CD4-positive, alpha-beta T cell treated with Interleukin-6 for 4 hours (primary cell): ENCODE results near the gene TCF19.

Experiments
- DNase-seq: peaks from one replicate; pipeline ENCODE4 v3.0.0-alpha.2; 2020; ENCODE audit warnings: mixed read lengths

Gene TCF19, protein sequence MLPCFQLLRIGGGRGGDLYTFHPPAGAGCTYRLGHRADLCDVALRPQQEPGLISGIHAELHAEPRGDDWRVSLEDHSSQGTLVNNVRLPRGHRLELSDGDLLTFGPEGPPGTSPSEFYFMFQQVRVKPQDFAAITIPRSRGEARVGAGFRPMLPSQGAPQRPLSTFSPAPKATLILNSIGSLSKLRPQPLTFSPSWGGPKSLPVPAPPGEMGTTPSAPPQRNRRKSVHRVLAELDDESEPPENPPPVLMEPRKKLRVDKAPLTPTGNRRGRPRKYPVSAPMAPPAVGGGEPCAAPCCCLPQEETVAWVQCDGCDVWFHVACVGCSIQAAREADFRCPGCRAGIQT

DNA sequence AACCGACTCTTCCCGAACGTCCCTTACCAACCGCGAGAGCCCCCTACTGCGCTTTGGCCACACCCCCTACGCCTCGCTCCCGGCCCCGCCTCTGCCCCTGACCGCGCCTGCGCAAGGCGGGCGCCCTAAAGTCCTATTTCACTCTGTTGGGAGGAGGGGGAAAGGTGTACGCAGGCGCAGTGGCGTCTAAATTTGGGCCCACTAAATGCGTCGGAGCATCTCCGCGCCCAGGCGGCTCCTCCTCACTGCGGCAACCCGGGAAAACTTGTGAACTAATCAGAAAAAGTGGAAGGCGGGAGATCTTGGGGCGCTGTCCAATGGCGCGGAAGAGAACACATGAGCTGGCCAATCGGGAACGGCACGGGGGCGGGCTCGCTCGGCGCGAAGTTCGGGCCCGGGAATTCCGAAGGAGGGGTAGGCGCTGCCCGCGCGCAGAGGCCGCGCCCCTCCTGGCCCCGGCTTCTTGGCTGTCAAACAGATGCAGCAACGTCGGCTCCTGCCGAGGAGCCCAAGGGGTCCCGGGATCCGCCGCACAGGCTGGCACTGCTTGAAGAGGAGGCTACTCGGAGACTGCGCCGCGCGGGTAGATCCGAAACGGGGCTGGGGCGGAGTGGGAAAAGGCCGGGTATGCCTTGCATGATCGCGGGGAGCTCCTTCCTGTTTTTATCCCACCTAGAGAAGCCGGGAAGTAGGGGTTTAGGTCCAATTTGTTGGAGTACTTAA lies at the start of gene TCF19:
TCF19 (plus strand) TSS at position 450 of the 723 bp plus-strand sequence. CDS start 881 bp downstream, outside the sequence.
- peak; percentile 99 for DNase-seq

DNA sequence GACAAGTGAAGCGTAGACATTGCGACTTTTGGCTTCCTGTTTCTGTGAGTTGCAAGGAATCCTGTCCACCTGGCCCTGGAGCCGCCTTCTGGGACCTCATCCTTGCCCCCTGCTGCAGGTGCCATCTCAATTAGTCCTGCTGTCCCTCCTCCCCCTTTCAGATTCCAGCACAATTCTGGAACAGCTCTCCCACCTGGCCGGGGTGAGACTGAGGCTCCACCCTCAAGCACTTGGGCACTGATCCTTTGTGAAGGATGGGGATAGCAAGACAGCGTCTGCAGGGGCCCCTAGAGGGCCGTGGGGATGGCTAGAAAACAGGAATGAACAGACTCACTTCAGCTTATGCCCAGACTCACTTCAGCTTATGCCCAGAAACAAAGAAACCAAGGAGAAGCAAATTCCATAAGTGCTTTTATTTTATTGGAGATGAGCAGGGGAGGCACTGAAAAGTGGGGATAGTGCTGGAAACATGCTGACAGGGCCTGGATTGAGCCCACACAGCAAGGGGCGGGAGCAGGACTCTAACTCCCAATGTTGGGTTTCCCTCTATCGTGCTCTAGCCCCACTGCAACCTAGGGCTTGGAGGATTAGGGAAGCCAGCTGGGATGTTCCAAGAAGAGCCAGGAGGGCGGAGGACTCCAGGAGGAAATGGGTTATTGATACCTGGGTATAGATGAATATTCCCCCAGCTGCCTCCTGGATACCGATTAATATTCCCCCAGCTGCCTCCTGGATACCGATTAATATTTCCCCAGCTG lies 47.4 kb upstream of the TCF19 start:
- DNase-seq = no peak

DNA sequence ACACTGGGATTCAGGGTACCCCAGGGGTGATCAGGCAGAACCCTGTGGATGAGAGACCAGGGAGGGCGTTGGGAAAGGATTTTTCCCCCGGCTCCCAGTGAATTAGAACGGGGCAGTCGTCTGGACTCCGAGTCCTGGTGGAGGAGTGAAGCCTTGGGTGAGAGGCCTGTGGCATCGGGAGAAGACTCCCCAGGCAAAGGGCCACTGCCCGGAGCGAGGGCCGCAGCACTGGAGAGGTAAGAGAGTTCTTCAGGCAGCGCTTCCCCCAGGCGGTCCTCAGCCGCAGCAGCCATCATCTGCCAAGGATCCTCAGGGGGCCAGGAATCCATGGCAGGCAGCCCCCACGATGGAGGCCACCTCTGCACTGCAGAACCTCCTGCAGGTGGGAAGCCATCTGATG lies 46.7 kb upstream of the TCF19 start:
- DNase-seq = no peak

DNA sequence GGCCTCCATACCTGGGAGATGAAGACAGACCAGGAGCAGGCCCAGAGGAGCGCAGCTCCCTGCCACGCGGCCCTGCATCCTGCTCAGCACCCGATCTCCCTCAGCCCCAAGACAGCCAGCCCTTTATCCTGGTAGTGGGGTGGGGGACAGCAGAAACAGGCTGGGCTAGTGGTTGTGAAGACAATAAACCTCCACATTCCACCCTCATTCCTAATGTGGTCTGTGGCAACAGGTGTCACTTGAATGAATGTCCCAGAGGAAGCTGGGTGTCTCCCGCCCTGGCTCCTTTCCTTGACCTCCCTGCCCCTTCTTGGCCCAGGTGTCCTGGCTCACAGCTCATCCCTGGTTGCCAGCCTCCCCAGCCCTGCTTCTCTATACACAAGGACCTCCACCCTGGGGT lies 45.9 kb upstream of the TCF19 start, which contains the start of gene C6orf15:
C6orf15 (minus strand) TSS at position 98 of the 400 bp plus-strand sequence; CDS start at position 78, 20 bp downstream.
- no peak for DNase-seq

DNA sequence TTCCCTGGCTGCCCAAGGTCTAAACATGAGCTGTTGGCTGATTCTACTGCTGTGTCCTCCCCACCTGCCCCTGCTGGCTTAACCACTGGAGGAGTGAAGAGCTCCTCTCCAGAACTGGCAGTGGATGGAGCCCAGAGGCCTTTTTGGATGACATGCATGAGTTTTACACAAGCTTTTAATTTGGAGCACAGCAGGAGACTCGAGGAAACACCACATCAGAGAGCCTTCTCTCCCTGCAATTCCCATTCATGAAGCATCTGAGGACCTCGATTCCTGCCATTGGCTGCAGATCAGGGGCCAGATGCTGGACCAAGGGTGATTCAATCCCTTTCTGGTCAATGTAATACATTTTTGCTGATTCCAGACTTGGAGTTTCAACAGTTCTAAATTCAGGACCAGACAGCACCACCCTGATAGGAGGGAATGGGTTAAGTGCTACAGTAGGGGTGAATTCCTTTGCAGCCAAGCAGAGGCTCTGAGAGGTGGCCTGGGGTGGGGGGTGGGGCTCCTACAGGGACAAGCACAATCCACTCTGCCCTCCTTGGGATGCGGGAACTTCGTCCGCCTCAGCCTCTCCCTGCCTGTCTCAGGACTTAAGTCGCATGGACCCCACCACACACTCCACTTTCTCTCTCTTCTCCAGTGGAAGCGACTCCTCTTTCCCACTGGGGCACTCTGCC lies 44.4 kb upstream of the TCF19 start:
- DNase-seq = no peak

DNA sequence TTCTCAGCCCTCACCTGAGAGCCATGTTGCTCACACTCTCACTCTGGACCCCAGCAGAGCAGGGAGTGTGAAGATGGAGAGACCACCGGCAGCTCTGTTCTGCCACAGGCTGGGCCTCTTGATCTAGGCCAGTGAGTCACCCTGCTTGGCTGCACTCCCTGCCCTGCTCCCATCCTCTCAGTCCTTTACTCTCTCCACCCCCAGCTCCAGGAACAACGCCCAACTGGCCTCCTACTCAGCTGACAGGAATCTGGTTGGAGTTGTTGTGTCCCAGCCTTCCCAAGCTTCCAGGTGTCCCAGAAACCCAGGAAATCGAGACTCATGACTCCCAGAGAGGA lies 43.9 kb upstream of the TCF19 start, which contains the start of gene PSORS1C1:
PSORS1C1 (plus strand) TSS at position 260 of the 338 bp plus-strand sequence. CDS start 14,833 bp downstream, outside the sequence.
- no peak for DNase-seq

DNA sequence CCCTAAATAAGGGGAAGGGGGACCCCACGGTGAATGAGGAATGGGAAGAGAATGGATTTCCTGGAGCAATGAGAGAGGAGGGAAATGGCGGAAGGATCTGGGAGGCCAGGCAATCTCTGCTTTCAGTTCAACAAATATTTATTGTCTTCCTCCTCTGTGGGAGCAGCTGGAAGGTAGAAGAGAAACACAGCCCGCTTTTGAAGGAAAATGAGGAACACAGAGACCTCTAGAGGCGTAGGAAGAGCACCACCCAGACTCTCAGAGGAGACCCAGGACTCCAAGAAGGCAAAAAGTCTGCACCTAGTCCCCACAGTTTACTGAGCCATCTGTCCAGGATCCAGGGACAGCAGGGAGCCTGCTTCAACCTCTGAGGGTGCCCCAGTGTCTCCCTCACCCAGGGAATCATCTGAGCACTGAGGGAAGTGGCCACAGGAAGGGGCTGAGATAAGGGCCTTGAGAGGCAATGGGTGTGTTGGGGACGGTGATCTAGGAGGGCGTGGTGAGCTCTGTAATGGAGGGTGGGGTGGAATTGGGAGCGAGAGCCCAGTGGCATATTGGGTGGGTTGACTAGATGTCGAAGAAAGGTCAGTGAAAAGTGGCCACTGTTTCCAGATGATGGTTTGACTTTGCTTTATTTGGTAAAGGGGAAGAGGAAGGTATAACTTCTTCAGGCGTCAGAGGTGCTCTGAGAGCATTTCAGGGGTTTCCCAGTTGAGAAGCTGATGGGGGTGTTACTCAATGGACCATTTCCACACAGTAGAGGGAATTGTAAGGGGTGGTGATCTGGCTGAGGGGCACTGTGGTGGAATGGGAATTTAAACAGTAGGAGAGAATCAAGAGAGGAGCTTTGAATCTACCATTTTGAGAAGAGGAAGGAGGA lies 43.2 kb upstream of the TCF19 start:
- DNase-seq = no peak

DNA sequence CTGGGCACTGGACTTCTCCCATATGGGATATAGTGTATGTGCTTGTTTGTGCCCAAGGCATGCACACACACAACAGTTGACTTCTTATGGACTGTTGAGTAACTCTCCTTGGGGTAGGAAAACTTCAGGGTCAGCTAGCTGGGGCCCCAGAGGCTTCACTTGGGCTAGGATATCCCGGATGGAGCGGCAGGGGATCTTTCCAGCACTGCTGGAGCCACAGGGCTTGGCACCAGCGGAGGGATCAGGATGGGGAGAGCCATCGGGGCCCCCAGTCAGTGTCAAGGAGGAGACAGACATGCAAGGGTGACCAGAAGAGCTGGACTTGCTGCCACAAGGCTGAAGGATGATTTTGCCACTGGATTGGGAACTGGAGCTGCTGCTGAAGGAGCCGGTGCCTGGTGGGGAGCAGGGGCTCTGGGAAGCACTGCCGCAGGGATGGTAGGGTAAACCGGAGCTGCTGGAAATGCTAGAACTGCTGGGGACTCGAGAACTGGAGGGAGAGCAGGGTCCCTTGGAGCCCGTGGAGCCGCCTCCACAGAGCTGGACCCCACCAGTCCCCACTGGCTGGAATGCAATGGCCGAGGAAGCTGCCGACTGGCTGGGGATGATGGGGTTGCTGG lies 42.3 kb upstream of the TCF19 start:
- no peak for DNase-seq

DNA sequence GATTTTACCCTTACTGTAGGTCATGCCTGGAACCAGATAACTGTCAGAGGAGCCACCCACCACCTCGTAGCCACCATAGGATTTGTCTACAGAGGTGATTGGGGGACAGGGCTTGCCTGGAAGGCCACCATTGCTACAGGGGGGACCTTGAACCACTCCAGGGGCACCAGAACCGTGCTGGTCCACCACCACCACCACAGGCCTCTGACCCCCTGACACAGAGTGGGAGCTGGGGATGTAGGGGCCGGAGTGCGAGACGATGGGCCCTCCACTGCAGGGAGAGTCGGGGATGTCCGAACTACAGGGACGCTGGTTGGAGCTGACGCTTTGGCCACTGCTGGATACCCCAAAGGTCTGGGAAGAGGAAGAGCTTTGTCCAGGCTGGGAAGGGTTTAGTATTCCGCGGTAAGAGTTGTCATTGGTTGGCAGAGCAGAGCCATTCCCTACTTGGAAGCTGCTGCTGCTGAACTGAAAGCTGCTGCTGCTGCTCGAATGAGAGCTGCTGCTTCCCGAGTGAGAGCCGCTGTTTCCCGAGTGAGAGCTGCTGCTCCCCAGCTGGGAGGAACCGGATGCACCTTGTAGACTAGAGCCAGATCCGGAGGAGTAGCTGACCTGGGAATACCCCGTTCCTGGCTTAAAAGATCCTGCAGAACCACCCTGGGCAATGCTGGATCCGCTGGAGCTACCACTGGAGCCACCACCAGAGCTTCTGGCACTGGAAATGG lies 41.6 kb upstream of the TCF19 start:
- no peak for DNase-seq

DNA sequence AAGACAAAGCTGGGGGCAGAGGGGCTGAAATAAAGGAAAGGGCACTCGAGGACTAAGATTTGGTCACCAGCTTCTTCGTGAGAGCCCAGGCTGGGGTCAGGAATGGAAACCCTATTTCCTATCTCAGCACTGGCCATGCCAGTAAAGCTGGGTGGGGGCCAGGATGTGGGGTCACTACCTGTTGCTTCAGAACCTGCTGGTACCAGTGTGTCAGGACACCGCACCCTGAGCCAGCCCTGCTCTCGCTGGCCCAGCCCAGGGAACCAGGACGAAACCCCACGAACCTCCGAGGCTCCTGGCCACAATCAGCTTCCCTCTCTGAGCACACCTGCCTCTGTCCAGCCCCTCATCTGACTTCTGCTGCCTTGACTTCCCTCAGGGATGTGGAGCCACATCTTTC lies 40.2 kb upstream of the TCF19 start:
- DNase-seq = no peak

DNA sequence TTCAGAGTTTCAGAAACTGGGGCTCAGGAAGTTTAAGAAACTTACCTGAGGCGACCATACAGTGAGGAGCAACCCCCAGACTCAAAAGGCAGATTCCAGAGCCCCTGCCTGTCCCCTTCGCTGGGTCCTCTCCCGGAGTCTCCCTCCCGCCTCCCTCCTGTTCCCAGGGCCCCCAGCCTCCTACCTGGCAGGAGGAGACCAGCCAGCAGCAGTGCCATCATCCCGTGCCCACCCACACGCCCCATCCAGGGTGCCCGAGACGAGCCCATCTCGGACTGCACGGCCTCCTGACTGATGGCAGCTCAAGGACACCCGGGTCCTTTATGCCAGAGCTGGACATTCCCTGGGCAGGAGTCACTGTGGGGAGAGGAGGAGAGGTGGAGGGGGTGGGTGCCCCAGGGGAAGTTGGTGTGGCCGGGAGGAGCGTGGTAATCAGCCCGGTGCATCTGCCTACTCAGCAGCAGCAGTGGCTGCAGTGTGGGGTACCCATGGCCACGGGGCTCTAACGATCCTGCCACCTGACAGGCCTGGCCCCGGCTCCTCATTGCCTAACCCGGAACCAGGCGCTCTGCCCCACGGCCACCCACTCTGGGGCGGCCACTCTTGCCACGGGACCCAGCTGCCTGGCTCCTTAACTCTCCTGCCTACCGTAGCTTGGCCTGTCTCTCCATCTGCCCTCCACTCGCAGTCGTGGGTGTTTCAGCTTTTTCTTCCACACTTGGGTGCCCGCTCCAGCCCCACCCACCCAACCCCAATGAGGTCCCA lies 38.1 kb upstream of the TCF19 start, which contains the start of gene CDSN:
CDSN (minus strand) TSS at position 296 of the 765 bp plus-strand sequence; CDS start at position 269, 27 bp downstream.
- DNase-seq = no peak

DNA sequence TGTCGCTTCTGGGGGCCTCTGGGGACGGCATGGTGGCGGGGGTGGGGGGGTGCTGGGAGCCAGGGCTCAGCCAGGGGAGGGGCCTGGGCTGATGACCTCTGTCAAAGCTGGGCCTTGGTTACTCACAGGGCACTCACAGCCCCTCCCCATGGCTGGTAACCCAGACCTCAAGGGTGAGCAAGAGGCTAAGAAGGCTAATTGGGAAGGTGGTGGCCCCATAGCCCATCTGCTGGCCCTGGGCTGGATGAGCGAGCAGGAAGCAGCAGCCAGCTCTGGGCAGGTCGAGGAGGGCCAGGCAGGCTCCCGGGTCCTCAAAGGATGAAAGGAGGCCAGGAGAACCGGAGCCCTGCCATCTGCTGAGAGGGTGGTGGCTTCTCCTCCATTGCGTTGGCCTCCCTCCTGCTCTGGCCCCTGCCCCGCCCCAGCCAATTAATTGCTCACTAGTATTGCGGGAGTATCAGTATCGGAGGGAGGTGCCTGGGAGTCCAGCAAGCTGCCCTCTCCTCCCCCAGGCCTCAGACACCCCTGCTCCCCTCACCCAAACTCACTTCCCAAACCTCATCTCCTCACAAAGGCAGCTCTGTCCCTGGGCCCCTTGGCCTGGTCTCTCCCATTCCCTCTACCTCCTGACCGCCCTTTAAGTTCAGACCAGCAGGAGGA lies 37.1 kb upstream of the TCF19 start:
- no peak for DNase-seq

DNA sequence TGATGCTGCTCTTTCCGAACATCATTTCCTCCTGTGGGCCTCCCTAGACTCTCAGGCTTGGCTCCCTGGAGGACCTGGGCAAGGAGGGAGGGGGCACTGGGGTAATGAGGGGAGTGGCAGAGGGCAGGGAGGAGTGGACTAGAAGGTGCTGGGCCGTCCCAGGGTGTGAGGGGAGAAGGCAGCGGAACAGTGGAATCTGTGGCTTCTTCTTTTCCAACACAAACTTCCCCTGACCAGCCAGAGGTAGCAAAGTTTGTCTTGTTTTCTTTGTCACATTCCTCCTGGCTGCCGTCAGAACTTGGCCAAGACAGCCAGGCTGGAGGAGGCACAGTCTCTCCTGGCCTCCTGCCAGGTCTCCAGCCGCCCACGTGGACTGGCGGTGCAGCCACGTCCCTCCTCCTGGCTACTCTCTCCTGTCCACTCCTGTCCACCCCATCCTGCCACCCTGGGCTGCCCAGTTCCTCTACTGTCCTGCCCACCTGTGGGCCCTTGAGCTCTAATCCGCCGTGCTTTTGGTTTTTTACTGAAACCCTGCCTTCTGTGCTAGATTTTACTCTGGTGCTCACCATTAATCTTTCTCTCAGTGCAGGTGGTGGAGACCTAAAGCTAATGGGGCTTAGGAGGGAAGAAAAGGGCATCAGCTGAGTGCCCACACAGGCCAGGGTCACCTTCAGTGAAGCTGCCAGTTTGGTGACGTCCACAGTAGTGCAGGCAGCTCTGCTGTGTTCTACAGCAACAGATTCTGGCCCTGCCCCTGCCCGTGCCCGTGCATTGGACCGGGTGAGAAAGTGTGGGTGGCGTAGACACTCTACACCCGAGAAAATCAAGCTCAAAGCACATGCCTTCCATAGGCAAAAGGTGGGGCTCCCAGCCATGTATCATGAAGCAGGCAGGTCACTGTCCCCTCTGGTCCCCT lies 35.3 kb upstream of the TCF19 start:
- no peak for DNase-seq

DNA sequence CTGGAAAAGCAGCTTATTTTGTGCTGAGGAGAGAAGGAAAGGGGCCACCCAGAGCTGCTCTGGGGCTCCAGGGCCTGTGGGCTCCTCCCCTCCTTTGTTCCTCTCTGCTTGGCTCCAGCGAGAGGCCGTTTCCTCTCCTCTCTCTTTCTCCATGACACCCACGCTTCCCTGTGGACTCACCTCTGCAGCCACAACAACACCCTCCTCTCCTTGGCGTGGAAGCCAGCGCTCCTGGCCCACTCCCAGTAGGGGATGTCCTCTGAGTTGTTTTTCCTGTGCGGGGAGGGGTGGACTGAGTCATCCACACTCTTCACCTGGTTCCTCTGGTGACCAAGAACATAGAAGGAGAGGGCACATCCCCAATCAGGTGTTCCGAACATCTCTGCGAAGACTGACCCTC lies 33.2 kb upstream of the TCF19 start:
- no peak for DNase-seq

DNA sequence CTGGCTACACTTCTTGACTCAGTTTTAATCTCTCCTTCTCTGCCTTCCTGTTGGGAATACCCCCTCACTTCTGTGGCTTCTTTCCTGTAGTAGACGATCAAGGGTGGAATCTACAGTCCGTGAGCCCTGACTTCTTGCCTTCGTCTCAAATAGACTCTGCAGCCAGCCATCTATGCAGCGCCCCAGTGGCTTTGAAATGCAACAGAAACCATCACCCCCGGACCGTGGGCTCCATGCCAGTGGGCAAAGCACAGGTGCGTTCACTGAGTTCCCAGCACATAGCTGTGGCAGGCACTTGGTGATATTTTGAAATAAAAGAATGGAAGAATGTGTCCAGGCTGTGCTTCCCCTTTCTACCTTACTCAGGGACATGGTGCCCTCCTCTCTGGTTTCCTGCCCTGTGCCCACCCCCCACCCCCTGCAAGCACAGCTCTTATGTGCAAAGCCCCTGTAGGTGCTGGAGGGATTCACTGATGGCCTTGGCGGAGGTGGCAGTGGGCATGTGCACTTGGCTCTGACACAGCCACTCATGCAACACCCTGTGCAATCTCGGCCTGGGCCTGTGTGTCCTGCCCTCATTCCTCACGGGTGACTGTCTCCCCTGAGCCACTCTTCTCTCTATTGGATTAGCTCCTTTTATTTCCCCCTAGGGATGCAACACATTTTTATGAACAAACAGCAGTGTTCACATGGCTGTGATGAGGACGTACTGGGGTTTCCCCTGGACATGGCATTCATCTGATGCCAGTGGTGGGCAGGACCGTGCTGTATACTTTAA lies 32.6 kb upstream of the TCF19 start:
- no peak for DNase-seq

DNA sequence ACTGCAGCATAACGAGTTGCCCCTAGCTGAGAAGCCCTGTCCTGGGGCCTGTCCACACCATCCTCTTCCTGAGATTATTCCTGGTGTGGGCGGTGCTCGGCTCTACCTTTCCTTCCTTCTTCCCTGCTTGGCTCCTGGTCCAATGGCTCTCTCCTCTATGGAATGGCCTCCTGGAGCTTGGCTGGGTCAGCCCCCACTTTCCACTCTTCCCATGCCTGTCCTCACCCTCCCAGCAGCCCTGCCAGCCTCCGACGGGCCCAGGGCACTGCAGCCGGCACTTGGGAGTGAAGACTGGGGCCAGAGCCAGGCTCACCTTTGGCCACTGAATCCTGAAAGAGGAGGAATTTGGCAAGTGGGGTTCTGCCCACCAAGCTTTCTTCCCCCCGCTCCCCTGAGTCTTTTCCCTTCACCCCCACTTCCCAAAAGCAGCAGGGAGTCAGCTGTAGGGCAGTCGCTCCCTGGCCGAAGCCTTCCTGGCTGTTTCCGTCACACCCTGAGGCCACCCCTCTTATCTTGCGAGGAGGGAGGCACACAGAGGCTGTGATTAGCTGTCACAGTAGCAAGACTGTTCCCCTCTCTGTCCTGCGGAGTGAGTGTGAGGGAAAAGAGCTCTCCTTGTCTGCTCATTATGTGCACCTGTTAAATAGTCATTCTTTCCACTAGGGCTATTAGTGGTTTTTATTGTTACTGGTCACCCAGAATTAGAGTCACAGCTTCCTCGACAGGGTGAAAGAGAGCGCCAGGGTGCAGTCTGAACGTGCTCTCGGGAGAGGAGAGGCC lies 31.8 kb upstream of the TCF19 start:
- DNase-seq = no peak
